Body of pancreas (tissue), 4 donors: ENCODE measurements around the gene IGF1R. TPM values are rescaled to one million over a fixed set of nuclear protein-coding genes. Genes with fewer than 3 reads are reported as not detected.
A peak's percentile ranks its signal among the peaks of the same experiment; 100 is the strongest.

Experiments used
- ATAC-seq: fragments of 150-250 bp; one replicate; pipeline ENCODE4 v1.9.1; 2016
- DNase-seq, 4 donors: peaks; one replicate each; pipeline ENCODE4 v3.0.0-alpha.2; 2019
- H3K27ac ChIP-seq, 4 donors: fragments of 200-600 bp; sonication (generic); 1 replicate in 3 of 4; 2 replicates in 1 of 4; pipeline versions ENCODE4 v1.5.1 to v1.6.1; 2016 to 2019; ENCODE audit warnings: mild to moderate bottlenecking in 1 of 4, mixed read lengths in 1 of 4, moderate library complexity in 1 of 4
- H3K27me3 ChIP-seq, 2 donors: fragments of 200-600 bp; sonication (generic); one replicate each; pipeline ENCODE4 v1.6.0; 2016; ENCODE audit warnings: mild to moderate bottlenecking in 1 of 2
- H3K36me3 ChIP-seq, 2 donors: fragments of 200-600 bp; sonication (generic); replicated peaks in 1 of 2; 2 replicates each; pipeline ENCODE4 v1.5.1; 2016; ENCODE audit warnings: low read depth in 2 of 2; ENCODE audit not compliant: insufficient read depth in 1 of 2
- H3K4me1 ChIP-seq: fragments of 200-600 bp; sonication (generic); one replicate; pipeline ENCODE4 v1.6.0; 2016
- H3K4me3 ChIP-seq, 2 donors: fragments of 200-600 bp; sonication (generic); 1 replicate in 1 of 2; 2 replicates in 1 of 2; pipeline ENCODE4 v1.5.1; 2016 to 2019
- H3K9me3 ChIP-seq, 3 donors: fragments of 200-600 bp; sonication (generic); 1 replicate in 2 of 3; 2 replicates in 1 of 3; pipeline ENCODE4 v1.5.1; 2016
- CTCF ChIP-seq, 7 experiments: fragments of 450-650 bp in 4 of 7; fragments of 200-600 bp in 3 of 7; sonication (generic) in 3 of 7; IDR thresholded peaks; one replicate each; pipeline ENCODE4 v1.5.1; 2016 to 2019; ENCODE audit warnings: antibody characterized with exemption in 7 of 7
- POLR2A ChIP-seq, 3 donors: fragments of 450-650 bp; IDR thresholded peaks; one replicate each; pipeline ENCODE4 v1.6.1; 2016; ENCODE audit warnings: antibody characterized with exemption in 3 of 3, mild to moderate bottlenecking in 2 of 3
- WGBS, 2 donors: methylation state at CpG; one replicate each; pipeline ENCODE4 v1.1.5; 2017; 5-methylcytosine and 5-hydroxymethylcytosine counted together
- intact Hi-C: fragments of 100-400 bp; cut with DNase I; formaldehyde crosslinking; loops from one replicate; pipeline ENCODE4 v1.15.1; 2023
- total RNA-seq, 2 donors: library from RNA; depleted of rRNA; stranded (reverse); fragments of >200 nt; gene quantifications; one replicate each; pipeline ENCODE4 v1.1.0, GENCODE V29; 2016

IGF1R gene
- total RNA-seq, 2 donors from 2014 or later = 34.8 to 55.7 TPM

GRCh38 chr15:98850961-98851572 lies 202.7 kb downstream of the IGF1R start:
- ATAC-seq = peak; percentile 63
- Histone ChIP-seq H3K27ac (peak overlapping the region in 3 of 4 donors; percentile 1 to 62 (median 53)), H3K4me3 (no peak overlapping the region), H3K9me3 (no peaks in the 10 kb centered on the region), H3K27me3 (no peaks in the 10 kb centered on the region), H3K4me1 (peaks cover 60% of the 10 kb centered on the region), H3K36me3 (no peaks in the 10 kb centered on the region)
- TF ChIP-seq CTCF (IDR thresholded peaks at IDR 0.05) (peak; percentile 49 to 86 (median 79)), POLR2A (IDR thresholded peaks at IDR 0.05) (no peak)
- WGBS, 2 donors = 30 to 32% methylated on average over 12 to 15 of the region's 15 CpGs
- intact Hi-C loops = no loop called here
- peak; percentile 71 to 80 (median 78) for DNase-seq

- peak overlapping the region; percentile 8 to 83 (median 58) for H3K27ac ChIP-seq
- intact Hi-C loops = no loop called here
- H3K4me1 ChIP-seq = peaks cover 77% of the 10 kb centered on the region
- no peak overlapping the region for H3K4me3 ChIP-seq
- no peaks in the 10 kb centered on the region for H3K27me3 ChIP-seq
- peak; percentile 79 for ATAC-seq
- 19 to 40% methylated on average over 8 of the region's 8 CpGs for WGBS, 2 donors
- peak; percentile 80 to 87 (median 84) for DNase-seq
- no peaks in the 10 kb centered on the region for H3K9me3 ChIP-seq
- no peaks in the 10 kb centered on the region for H3K36me3 ChIP-seq
- TF ChIP-seq POLR2A (IDR thresholded peaks at IDR 0.05) (no peak), CTCF (IDR thresholded peaks at IDR 0.05) (peak in 2 of 7 experiments; percentile 10 to 23)
These were observed 204.8 kb downstream of the IGF1R start for GRCh38 chr15:98853161-98853560.

- Histone ChIP-seq H3K4me1 (peaks cover 81% of the 10 kb centered on the region), H3K36me3 (no peaks in the 10 kb centered on the region), H3K27ac (peak overlapping the region; percentile 8 to 83 (median 58)), H3K9me3 (no peaks in the 10 kb centered on the region), H3K4me3 (no peak overlapping the region), H3K27me3 (no peaks in the 10 kb centered on the region)
- DNase-seq (no peak), ATAC-seq (no peak)
- intact Hi-C loops = no loop called here
- no peak for TF ChIP-seq CTCF (IDR thresholded peaks at IDR 0.05)
- no peak for TF ChIP-seq POLR2A (IDR thresholded peaks at IDR 0.05)
- WGBS, 2 donors = 73 to 75% methylated on average over 18 of the region's 18 CpGs
These were observed 205.5 kb downstream of the IGF1R start for GRCh38 chr15:98853617-98854420.

- H3K4me1 ChIP-seq = peaks cover 82% of the 10 kb centered on the region
- ATAC-seq = no peak
- peak overlapping the region in 1 of 4 donors; percentile 6 for H3K27ac ChIP-seq
- no peaks in the 10 kb centered on the region for H3K36me3 ChIP-seq
- DNase-seq = peak in 1 of 4 donors; percentile 24
- no peaks in the 10 kb centered on the region for H3K27me3 ChIP-seq
- intact Hi-C loops = no loop called here
- H3K4me3 ChIP-seq = no peak overlapping the region
- TF ChIP-seq CTCF (IDR thresholded peaks at IDR 0.05) (no peak), POLR2A (IDR thresholded peaks at IDR 0.05) (no peak)
- 46 to 60% methylated on average over 7 of the region's 7 CpGs for WGBS, 2 donors
- H3K9me3 ChIP-seq = no peaks in the 10 kb centered on the region
These were observed 206.2 kb downstream of the IGF1R start for GRCh38 chr15:98854496-98854895.
